ENCODE results near the gene FMO5.

Gene FMO5, protein sequence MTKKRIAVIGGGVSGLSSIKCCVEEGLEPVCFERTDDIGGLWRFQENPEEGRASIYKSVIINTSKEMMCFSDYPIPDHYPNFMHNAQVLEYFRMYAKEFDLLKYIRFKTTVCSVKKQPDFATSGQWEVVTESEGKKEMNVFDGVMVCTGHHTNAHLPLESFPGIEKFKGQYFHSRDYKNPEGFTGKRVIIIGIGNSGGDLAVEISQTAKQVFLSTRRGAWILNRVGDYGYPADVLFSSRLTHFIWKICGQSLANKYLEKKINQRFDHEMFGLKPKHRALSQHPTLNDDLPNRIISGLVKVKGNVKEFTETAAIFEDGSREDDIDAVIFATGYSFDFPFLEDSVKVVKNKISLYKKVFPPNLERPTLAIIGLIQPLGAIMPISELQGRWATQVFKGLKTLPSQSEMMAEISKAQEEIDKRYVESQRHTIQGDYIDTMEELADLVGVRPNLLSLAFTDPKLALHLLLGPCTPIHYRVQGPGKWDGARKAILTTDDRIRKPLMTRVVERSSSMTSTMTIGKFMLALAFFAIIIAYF

GRCh38 chr1:147225193-147225730 is at the start of gene FMO5:
FMO5 (minus strand) TSS chr1:147225339; CDS start chr1:147225029, 310 bp downstream.
- peak; percentile 38 for DNase-seq

DNA sequence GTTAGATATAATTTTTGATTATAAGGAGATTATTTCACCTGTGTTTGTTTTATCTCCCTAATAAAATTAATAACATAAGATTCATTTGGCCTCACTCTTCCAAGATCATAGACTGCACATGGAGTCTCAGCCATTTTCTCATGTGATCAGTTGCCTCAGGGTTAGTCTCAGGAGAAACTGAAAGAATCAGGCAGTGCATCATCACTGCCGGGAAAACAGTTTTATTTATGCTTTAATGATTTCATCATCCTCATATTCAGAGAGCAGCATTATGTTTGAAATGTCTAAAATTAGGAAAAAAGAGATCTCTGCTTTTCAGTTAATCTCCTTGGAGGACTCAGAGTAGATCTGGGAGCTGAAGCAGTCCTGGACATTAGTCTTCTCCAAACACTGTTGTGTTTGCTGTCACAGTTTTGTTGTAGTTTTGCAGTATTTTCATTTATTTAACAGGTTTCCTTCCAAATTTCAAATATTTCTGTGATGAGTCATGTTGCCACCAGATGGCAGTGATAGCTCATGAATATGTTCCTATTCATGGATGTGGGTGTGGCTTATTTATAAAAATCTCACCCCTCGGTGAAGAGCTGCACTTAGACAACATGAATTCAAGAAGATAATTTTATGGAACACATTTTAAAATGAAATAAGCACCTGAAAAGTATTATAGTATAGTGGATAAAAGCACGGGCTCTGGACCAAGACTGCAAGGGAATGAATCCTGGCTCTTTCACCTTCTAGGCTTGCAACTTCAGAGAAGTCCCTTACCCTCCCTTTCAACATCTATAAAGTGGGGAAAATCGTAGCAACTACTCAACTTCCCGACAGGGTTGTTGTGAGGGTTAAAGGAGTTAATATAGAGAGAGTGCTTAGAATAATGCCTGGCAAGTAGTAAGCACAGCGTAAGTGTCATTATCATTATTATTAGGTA is 48.5 kb upstream of the FMO5 start:
- DNase-seq = peak; percentile 15

- DNase-seq = no peak
These were observed 46.9 kb upstream of the FMO5 start for GRCh38 chr1:147272042-147272441.

DNA sequence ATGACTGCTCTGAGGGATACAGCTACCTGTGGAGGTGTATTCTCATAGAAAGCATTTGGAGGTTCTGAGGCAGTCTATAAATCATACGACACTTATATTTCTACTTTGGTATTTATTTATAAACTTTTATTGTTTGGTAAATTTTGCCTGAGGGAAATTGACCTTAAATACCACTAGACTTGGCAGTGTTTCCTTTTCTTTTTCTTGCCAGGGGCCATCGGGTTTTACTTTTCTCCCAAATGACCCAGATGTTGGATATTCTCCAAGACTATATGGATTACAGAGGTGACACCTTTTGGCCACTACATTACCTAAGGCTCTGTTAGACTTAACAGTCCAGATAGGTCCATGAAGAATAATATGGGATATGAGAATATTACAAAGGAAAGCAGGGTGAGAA is 45.6 kb upstream of the FMO5 start:
- no peak for DNase-seq

GRCh38 chr1:147267711-147268110 is 42.6 kb upstream of the FMO5 start:
- DNase-seq = no peak

GRCh38 chr1:147266381-147266780 is 41.2 kb upstream of the FMO5 start:
- DNase-seq = no peak

DNA sequence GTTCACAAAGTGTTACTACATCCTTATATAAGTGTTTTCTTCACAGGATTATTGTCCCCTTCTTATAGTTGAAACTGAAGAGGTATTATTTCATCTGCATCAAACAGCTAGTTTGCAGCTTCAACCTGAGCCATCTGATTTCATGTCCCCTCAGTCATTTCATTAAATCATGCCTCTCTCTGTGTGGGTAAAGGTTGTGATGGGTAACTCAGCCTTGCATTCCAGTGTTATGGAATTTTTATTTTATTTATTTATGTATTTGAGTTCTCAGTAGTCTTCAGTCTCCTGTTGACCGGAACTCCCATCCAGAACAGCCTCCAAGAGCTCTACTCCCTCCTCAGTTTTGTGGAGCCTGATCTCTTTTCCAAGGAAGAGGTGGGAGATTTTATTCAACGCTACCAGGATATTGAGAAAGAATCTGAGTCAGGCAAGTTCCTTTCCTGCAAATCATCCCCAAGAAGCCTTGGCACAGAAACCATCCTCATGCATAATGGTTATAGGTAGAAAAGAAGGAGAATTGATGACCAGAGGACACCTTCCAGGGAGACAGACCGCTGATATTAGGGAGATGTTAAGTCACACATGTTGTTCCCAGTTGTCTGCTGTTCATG is 39.1 kb upstream of the FMO5 start:
- DNase-seq = no peak

GRCh38 chr1:147260956-147261355 is 35.8 kb upstream of the FMO5 start:
- DNase-seq = no peak

- peak; percentile 48 for DNase-seq
These were observed 27.4 kb upstream of the FMO5 start for GRCh38 chr1:147252540-147252939.

DNA sequence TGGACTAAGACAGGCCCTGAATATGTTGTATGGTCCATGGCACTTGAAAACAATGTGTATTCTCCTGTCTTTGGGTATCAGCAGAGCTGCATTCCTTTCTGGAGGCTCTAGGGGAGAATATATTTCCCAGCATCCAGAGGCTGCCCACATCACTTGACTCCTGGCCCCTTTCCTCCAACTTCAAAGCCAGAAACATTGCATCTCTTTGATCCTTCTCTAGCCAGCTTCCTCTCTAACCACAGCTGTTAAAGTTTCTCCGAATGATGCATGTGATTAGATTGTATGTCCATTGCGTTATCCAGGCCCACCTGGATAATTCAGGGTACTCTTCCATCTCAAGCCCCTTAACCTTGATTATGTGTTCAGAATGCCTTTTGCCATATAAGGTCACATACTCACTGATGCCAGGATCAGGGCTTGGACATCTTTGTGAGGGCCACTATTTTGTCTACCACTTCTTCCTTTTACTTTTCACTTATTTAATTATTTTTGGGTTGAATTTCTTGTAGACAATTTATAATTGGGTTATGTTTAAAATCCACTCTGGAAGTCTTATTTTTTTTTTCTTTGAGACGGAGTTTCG is 22.6 kb upstream of the FMO5 start:
- DNase-seq = no peak

DNA sequence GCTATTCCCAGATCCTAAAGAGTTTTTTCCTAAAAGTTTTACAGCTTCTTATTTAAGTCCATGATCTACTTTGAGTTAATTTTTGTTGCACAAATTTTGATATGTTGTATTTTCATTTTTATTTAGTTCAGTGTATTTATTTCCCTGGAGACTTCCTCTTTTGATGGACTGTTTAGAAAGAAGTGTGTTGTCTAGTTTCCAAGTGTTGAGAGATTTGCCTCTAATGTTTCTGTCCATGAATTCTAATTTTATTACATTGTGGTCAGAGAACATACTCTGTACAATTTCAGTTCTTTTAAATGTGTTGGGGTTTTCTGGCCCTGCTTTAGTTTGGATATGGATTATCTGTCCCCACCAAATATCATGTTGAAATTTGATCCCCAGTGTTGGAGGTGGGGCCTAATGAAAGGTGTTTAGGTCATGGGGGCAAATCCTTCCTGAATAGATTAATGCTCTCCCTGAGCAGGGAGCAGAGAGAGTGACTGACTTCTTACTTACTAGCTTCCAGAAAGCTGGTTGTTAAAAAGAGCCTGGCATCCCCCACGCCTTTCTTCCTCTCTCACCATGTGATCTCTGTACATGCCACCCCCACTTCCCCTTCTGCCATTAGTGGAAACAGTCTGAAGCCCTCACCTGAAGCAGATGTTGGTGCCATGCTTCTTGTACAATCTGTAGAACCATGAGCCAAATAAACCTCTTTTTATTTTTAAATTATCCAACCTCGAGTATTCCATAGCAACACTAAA is 21.9 kb upstream of the FMO5 start:
- DNase-seq = no peak

DNA sequence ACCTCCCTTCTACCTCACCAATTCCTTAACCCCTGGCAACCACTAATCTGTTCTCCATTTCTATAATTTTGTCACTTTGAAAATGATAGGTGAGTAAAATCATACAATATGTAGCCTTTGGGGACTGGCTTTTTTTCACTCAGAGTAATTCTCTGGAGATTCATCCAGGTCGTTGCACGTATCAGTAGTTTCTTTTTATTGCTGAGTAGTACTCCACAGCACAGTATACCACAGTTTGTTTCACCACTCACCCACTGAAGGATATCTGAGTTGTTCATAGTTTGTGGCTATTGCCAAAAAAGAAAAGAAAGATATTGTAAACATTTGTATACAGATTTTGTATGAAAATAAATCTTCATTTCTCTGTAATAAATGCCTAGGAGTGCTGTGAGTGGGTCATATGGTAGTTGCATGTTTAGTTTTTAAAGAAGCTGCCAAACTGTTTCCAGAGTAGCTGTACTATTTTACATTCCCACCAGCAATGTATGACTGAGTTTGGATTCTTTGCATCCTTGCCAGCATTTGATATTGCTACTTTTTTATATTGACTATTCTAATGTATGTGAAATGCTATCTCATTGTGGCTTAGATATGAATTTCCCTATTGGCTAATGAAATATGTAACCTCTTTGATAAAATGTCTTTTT is 21.0 kb upstream of the FMO5 start:
- DNase-seq = no peak

GRCh38 chr1:147245586-147246021 is 20.5 kb upstream of the FMO5 start:
- no peak for DNase-seq

- DNase-seq = no peak
These were observed 20.0 kb upstream of the FMO5 start for GRCh38 chr1:147245129-147245528.

- no peak for DNase-seq
These were observed 18.7 kb upstream of the FMO5 start for GRCh38 chr1:147243841-147244240.

- DNase-seq = no peak
These were observed 18.1 kb upstream of the FMO5 start for GRCh38 chr1:147243228-147243685.

DNA sequence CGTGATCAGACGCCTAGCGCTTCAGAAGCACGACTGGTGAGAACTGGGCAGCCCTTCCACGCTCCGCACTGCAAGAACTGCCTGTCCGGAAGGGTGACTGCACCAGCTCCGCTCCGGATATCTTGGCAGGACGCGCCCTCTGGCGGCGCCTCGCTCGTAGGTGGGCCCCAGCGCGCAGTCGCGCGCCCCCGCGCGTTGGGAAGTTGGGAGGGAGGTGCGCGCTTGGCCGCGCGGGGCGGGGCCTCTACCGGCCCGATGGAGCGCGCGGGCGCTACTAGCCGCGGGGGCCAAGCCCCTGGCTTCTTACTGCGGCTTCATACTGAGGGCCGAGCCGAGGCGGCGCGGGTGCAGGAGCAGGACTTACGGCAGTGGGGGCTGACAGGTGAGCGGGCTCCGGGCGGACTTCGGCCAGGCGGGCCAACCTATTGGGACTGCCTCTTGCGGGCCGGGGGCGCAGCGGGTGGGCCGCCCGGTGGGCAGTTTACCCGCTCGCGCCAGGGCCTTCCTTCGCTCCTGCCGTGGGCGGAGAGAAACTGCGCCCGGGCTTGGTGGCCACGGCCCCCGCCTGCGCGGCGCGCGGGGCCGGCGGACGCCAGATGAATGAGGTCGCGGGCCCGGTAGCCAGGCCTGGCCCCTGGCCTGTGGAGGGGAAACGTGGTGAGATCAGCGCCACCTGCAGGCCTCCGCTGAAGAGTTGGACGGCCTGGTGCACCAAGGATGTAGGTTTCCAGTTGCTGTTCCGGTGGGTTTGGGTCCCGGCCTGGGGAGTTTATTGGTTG is 17.5 kb upstream of the FMO5 start, which contains the start of gene CHD1L:
TSS of gene CHD1L (plus strand) at position 236 of the 779 bp plus-strand sequence. CDS start at position 256, 20 bp downstream.
- DNase-seq = peak; percentile 89

DNA sequence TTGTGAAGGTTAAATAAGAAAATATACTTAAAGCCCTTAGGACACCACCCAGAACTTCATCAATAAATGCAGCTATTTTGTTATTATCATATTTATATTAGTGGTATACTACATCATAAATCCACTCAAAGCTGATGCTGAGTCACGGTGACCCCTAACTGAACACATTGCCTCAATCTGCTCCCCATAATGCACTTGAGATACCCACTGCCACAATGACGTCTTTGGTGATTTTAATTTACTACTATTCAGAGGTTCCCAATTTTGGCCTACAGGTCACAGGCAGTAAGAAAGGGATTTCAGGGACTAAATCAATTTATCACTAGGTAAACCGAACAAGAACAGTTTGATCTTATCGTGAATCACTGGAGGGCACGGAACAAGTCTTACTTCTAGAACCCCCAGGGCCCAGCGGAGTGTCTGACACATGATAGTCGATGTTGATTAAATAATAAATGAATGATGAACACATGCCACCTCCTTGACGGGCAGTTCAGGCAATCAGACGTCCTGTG is 16.9 kb upstream of the FMO5 start:
- no peak for DNase-seq

- peak; percentile 70 for DNase-seq
These were observed 15.1 kb upstream of the FMO5 start for GRCh38 chr1:147240131-147240721.

Measured in NCI-H187 treated with DMSO at 0.1 percent for 48 hours (cell line).